KMS-11 (cell line): Measurements from ENCODE around the gene GMPR.
"Not testable (repeated sequence)": the region's sequence is repeated elsewhere in the genome, so short reads cannot be mapped to it uniquely, and the experiment has no call there.

Experiments used
- H2AFZ ChIP-seq: fragments of 200-600 bp; sonication (generic); 2 replicates; pipeline ENCODE4 v1.6.1; 2016; ENCODE audit warnings: antibody characterized with exemption, mixed run types, low read depth
- H3K27ac ChIP-seq: fragments of 200-600 bp; sonication (generic); 2 replicates; pipeline ENCODE4 v1.6.1; 2016; ENCODE audit warnings: mild to moderate bottlenecking, mixed run types
- H3K27me3 ChIP-seq: fragments of 200-600 bp; sonication (generic); 2 replicates; pipeline ENCODE4 v1.6.1; 2017; ENCODE audit warnings: mild to moderate bottlenecking, low read depth, mixed run types, moderate library complexity; ENCODE audit not compliant: insufficient read depth
- H3K36me3 ChIP-seq: fragments of 200-600 bp; sonication (generic); 2 replicates; pipeline ENCODE4 v1.6.1; 2017; ENCODE audit warnings: mild to moderate bottlenecking, mixed run types; ENCODE audit not compliant: insufficient read depth
- H3K4me1 ChIP-seq: fragments of 200-600 bp; sonication (generic); 2 replicates; pipeline ENCODE4 v1.6.1; 2016; ENCODE audit warnings: mild to moderate bottlenecking, low read depth, mixed run types; ENCODE audit not compliant: poor library complexity, severe bottlenecking
- H3K4me2 ChIP-seq: fragments of 200-600 bp; sonication (generic); 2 replicates; pipeline ENCODE4 v1.7.0; 2016; ENCODE audit warnings: mild to moderate bottlenecking, mixed run types
- H3K4me3 ChIP-seq: fragments of 200-600 bp; sonication (generic); IDR thresholded peaks from 2 replicates; pipeline ENCODE4 v1.6.1; 2017; ENCODE audit warnings: low read depth, low read length, mixed read lengths; ENCODE audit not compliant: insufficient read depth
- H3K79me2 ChIP-seq: fragments of 200-600 bp; sonication (generic); 2 replicates; pipeline ENCODE4 v1.6.1; 2016; ENCODE audit warnings: low read depth, mixed run types; ENCODE audit not compliant: insufficient read depth
- H3K9ac ChIP-seq: fragments of 200-600 bp; sonication (generic); 2 replicates; pipeline ENCODE4 v1.6.1; 2016; ENCODE audit warnings: mild to moderate bottlenecking, mixed run types
- H4K20me1 ChIP-seq: fragments of 200-600 bp; sonication (generic); 2 replicates; pipeline ENCODE4 v1.6.1; 2016; ENCODE audit warnings: mild to moderate bottlenecking, mixed run types; ENCODE audit not compliant: insufficient read depth
- CTCF ChIP-seq: fragments of 200-600 bp; sonication (generic); conservative IDR thresholded peaks from 2 replicates; pipeline ENCODE4 v1.6.1; 2017; ENCODE audit warnings: low read depth, mild to moderate bottlenecking, antibody characterized with exemption, low read length, moderate library complexity, mixed read lengths

The GMPR gene

GRCh38 chr6:16222826-16223225 lies 15.6 kb upstream of the GMPR start:
- no peaks in the 10 kb centered on the region for H3K36me3 ChIP-seq
- no peaks in the 10 kb centered on the region for H4K20me1 ChIP-seq
- no peak overlapping the region for H3K9ac ChIP-seq
- no peaks in the 10 kb centered on the region for H3K27me3 ChIP-seq
- no peaks in the 10 kb centered on the region for H3K79me2 ChIP-seq
- H3K27ac ChIP-seq: no peak overlapping the region
- no peaks in the 10 kb centered on the region for H3K4me1 ChIP-seq
- H3K4me3 ChIP-seq: no peak overlapping the region
- H2AFZ ChIP-seq: no peak overlapping the region
- TF ChIP-seq CTCF: no peak
- H3K4me2 ChIP-seq: no peak overlapping the region

- Histone ChIP-seq H4K20me1 (no peaks in the 10 kb centered on the region), H3K36me3 (no peaks in the 10 kb centered on the region), H3K4me2 (no peak overlapping the region), H3K4me1 (no peaks in the 10 kb centered on the region), H3K27ac (no peak overlapping the region), H3K79me2 (no peaks in the 10 kb centered on the region), H3K9ac (no peak overlapping the region), H3K27me3 (no peaks in the 10 kb centered on the region), H3K4me3 (no peak overlapping the region), H2AFZ (no peak overlapping the region)
- no peak for TF ChIP-seq CTCF
Measured at GRCh38 chr6:16223362-16223761, 15.0 kb upstream of the GMPR start.

- Histone ChIP-seq H2AFZ (no peak overlapping the region), H3K4me1 (no peaks in the 10 kb centered on the region)
Measured at GRCh38 chr6:16224409-16224808, 14.0 kb upstream of the GMPR start.

GRCh38 chr6:16225062-16225731 lies 13.2 kb upstream of the GMPR start:
- H3K27me3 ChIP-seq, H3K9ac ChIP-seq, H3K27ac ChIP-seq, H3K4me1 ChIP-seq, H4K20me1 ChIP-seq, H3K36me3 ChIP-seq, H3K4me3 ChIP-seq, H3K4me2 ChIP-seq, H2AFZ ChIP-seq, H3K79me2 ChIP-seq: not testable (repeated sequence)

More at GRCh38 chr6:16224409-16224808, 14.0 kb upstream of the GMPR start:
- no peaks in the 10 kb centered on the region for H4K20me1 ChIP-seq
- no peak overlapping the region for H3K4me3 ChIP-seq
- H3K27me3 ChIP-seq: no peaks in the 10 kb centered on the region
- no peaks in the 10 kb centered on the region for H3K36me3 ChIP-seq
- no peak overlapping the region for H3K4me2 ChIP-seq
- no peak overlapping the region for H3K9ac ChIP-seq
- no peak overlapping the region for H3K27ac ChIP-seq
- no peak for TF ChIP-seq CTCF
- H3K79me2 ChIP-seq: no peaks in the 10 kb centered on the region

- H3K4me1 ChIP-seq, H3K27ac ChIP-seq: not testable (repeated sequence)
Measured at GRCh38 chr6:16226117-16227047, 12.0 kb upstream of the GMPR start.

More at GRCh38 chr6:16226117-16227047, 12.0 kb upstream of the GMPR start:
- H3K9ac ChIP-seq, H3K36me3 ChIP-seq, H3K4me3 ChIP-seq, H3K4me2 ChIP-seq, H3K27me3 ChIP-seq, H3K79me2 ChIP-seq, H2AFZ ChIP-seq, H4K20me1 ChIP-seq: not testable (repeated sequence)
